HFF-Myc (cell line): ENCODE measurements around the gene MFAP3L.
"Not testable (repeated sequence)": the region's sequence is repeated elsewhere in the genome, so short reads cannot be mapped to it uniquely, and the experiment has no call there.

Experiments
- DNase-seq: peaks from one replicate; pipeline ENCODE4 v3.0.0-alpha.2; 2011; ENCODE audit warnings: low read depth; ENCODE audit errors: extremely low read depth
- H3K4me3 ChIP-seq: replicated peaks from 2 replicates; pipeline ENCODE4 v1.5.1; 2011; ENCODE audit warnings: low read depth, mild to moderate bottlenecking, control low read depth, low read length
- TF ChIP-seq, protein P1 (sequence below): IDR thresholded peaks from 2 replicates; pipeline ENCODE4 v1.5.1; 2012; ENCODE audit warnings: mild to moderate bottlenecking, low read depth, low read length, control low read depth; ENCODE audit errors: missing control alignments

The MFAP3L gene

DNA sequence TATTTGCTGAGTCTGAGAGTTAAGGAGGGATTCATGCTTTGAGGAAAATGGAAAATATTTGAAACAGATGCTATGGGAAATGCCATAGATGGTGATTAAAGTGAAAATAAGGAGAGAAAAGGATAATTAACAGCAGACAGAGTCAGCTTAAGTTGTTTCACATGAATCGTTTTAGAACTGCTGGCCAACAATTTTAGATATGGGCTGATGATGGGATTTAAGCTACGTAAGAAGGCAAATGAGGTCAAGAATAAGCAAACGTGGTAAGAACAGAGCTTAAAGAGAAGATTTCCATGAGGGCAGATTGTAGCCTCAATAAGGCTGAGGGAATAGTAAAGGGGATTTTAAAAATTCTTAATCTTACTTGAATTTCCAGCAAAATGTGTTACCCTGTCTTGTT, 77.9 kb downstream of the MFAP3L start:
- TF ChIP-seq, protein P1, sequence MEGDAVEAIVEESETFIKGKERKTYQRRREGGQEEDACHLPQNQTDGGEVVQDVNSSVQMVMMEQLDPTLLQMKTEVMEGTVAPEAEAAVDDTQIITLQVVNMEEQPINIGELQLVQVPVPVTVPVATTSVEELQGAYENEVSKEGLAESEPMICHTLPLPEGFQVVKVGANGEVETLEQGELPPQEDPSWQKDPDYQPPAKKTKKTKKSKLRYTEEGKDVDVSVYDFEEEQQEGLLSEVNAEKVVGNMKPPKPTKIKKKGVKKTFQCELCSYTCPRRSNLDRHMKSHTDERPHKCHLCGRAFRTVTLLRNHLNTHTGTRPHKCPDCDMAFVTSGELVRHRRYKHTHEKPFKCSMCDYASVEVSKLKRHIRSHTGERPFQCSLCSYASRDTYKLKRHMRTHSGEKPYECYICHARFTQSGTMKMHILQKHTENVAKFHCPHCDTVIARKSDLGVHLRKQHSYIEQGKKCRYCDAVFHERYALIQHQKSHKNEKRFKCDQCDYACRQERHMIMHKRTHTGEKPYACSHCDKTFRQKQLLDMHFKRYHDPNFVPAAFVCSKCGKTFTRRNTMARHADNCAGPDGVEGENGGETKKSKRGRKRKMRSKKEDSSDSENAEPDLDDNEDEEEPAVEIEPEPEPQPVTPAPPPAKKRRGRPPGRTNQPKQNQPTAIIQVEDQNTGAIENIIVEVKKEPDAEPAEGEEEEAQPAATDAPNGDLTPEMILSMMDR = no peak
- no peak for DNase-seq

DNA sequence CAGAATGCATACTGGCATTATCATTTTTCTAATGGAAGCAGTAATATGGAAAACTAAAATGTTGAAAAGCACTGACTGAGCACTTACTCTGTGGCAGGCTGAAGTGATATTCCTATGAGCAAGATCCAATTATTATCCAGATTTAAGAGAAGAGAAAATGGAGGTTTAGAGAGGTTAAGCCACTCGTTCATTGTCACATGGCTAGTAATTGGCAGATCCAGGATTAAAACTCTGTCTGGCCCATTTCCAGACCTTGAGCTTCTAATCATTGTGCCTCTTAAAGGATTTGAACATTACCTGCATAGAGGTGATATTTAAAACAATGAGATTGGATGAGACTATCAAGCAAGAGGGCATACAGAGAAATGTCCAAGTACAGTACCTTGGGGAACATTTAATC, 80.6 kb downstream of the MFAP3L start:
- no peak for DNase-seq
- TF ChIP-seq, protein P1 = no peak
- no peak overlapping the region for H3K4me3 ChIP-seq

More for the DNA sequence above, 77.9 kb downstream of the MFAP3L start:
- H3K4me3 ChIP-seq = no peak overlapping the region

DNA sequence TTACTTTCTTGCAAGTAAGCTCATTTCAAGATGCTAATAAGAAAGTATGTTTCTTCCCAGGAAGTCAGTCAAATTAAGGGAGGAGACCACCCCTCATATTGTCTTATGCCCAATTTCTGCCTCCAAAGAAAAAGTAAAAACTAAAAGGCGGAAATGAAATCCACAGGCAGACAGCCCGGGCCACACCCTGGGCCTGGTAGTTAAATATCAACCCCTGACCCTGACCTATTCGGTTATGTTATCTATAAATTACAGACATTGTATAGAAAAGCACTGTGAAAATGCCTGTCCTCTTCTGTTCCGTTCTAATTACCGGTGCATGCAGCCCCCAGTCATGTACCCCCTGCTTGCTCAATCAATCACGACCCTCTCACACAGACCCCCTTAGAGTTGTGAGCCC, 82.6 kb downstream of the MFAP3L start:
- DNase-seq, H3K4me3 ChIP-seq: not testable (repeated sequence)

DNA sequence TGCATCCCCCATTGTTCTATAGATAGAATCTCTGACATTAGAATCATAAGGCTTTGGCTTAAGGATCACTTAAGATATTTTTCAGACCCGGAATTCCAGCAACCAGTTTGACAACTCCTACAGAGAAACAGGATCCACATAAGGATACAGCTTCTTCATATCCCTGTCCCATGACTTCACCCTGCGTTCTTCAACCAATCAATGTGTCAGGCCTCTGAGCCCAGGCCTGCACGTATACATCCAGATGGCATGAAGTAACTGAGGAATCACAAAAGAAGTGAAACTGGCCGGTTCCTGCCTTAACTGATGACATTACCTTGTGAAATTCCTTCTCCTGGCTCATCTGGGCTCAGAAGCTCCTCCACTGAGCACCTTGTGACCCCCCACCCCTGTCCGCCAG, 85.1 kb downstream of the MFAP3L start:
- TF ChIP-seq, protein P1 = no peak
- no peak for DNase-seq
- no peak overlapping the region for H3K4me3 ChIP-seq

DNA sequence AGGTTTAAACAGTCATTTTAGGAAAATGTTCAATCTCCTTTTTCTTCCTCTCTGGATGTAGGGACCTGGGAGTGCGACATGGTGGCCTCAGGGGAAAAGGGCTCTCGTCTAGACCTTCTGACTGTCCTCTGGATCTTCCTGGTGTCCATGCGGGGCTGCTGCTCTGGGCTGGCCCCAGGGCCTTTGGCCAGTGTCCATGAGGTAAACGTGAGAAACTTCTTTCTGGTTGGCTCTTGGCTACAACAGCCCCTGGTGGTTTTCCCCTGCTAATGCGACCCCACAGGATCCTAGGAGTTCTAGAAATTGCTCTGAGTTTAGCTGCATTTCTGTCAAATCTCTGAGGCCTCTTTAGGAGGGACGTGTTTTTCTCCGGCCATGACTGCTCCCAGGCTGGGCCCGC, 85.7 kb downstream of the MFAP3L start:
- TF ChIP-seq, protein P1 = no peak
- DNase-seq = no peak
- H3K4me3 ChIP-seq = no peak overlapping the region
